Activated naive CD4-positive, alpha-beta T cell treated with Interleukin-2 at 50 U/mL for 16 hours (primary cell): ENCODE results near the gene NRF1.
"Not testable (repeated sequence)": the region's sequence is repeated elsewhere in the genome, so short reads cannot be mapped to it uniquely, and the experiment has no call there.

Source experiments
- DNase-seq: peaks from one replicate; pipeline ENCODE4 v3.0.0-alpha.2; 2020

NRF1 gene

DNA sequence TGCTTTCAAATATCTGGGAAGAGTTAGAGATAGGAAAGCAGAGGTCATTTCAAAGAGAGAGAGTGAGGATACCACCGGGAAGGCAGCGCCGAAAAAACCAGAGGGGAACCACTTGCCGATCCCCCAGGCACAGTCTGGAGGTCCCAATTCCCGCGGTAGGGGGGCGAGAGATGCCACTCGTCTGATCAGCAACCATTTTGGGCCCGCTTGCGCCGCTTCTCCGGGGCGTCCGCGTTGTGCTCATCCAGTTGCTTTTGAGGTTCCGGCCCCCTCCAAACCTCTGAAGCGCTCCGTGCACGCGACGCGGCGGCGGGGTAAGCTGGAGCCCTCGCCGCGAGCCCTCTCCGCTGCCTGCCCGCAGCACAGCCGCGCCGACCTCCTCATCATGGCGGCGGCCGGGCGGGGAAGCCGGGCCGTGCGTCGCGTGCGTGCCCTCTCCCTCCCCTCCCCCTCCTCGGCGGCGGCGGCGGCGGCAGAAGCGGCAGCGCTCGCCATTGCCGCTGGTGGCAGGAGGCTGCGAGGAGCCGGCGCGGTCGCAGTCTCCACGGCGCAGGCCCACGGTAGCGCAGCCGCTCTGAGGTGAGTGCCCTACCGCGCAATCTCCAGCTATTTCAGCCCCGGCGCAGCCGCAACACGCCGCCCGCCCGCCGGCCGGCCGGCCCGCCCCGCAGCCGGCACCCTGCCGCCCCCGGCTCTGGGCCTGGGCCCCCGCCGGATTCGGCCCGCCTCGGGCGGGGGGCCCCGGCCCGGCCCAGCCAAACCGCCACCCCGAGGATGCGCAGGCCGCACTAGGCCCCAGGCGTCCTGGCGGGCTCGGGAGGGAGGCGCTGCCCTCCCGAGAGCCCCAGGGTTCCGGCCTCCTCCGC lies at the start of gene NRF1:
NRF1 (plus strand) TSS at position 475 of the 866 bp plus-strand sequence. CDS start 45,632 bp downstream, outside the sequence.
- peak; percentile 92 for DNase-seq

- DNase-seq: not testable (repeated sequence)
Measured at GRCh38 chr7:129566323-129566722, 45.2 kb upstream of the NRF1 start.

DNA sequence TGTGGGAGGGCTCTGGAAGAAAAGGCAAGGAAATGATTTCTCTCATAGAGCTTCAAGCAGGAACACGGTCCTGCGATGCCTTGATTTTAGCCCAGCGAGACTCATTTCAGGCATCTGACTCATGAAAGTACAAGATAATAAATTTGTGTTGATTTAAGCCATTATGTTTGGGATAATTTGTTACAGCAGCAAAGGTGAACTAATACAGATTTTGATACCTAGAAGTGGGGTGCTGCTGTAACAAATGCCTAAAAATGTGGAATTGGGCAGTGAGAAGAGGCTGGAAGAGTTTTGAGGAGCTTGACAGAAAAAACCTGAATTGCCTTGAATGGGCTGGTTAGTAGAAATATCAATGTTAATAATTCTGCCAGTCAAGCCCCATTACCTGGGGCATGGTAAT lies 44.1 kb upstream of the NRF1 start:
- no peak for DNase-seq

GRCh38 chr7:129568240-129568639 lies 43.3 kb upstream of the NRF1 start:
- DNase-seq: no peak

GRCh38 chr7:129569326-129569725 lies 42.2 kb upstream of the NRF1 start:
- DNase-seq: no peak

DNA sequence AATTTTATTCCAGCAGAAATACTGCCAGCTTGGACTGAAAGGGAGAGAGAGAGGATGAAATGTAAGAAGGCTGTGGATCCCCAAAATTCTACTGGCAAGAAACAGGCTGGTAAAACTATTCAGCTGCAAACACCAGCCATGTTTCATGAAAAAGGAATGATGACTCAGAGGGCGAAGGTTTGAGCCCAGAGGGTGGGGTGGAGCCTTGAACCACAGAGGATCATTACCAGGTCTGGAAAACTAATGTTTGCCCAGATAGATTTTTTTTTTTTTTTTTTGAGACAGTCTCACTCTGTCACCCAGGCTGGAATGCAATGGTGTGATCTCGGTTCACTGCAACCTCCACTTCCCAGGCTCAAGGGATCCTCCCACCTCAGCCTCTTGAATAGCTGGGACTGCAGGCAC lies 41.7 kb upstream of the NRF1 start:
- no peak for DNase-seq

GRCh38 chr7:129571201-129571600 lies 40.3 kb upstream of the NRF1 start:
- no peak for DNase-seq

- DNase-seq: no peak
Measured at GRCh38 chr7:129572205-129572604, 39.3 kb upstream of the NRF1 start.

- DNase-seq: no peak
Measured at GRCh38 chr7:129574487-129574886, 37.0 kb upstream of the NRF1 start.

GRCh38 chr7:129575699-129576098 lies 35.8 kb upstream of the NRF1 start:
- no peak for DNase-seq

DNA sequence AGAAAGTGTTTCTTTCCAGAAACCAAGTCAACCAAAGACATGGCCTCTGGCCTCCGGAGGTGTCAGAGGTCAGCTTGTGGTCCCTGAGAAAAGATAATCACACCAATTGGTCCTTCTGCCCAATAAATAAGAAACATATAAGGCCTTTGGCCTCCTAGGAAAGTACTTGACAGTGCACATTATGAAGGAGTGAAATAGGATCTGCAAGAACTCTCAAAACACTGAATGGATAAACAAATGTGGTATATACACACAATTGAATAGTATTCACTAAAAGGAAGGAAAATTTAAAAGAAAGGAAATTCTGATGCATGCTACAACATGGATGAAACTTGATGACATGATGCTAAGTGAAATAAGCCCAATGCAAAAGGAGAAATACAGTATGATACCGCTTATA lies 35.4 kb upstream of the NRF1 start:
- no peak for DNase-seq

- DNase-seq: no peak
Measured at GRCh38 chr7:129578829-129579228, 32.7 kb upstream of the NRF1 start.

GRCh38 chr7:129586179-129586578 lies 25.3 kb upstream of the NRF1 start:
- DNase-seq: not testable (repeated sequence)

DNA sequence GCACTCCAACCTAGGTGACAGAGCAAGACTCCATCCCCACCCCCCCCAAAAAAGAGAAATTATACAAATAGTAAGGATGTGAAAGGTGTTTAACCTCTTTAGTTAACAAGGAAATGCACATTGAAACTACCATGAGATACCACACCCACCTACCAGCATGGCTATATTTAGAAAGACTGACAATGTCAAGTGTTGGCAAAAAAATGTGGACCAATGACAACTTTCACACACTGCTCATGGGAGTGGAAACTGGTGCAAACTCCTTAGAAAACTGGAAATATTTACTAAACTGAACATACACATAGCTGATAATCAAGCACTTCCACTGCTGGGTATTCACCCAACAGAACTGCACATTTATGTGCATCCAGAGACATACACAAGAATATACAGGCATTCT lies 23.3 kb upstream of the NRF1 start:
- no peak for DNase-seq

DNA sequence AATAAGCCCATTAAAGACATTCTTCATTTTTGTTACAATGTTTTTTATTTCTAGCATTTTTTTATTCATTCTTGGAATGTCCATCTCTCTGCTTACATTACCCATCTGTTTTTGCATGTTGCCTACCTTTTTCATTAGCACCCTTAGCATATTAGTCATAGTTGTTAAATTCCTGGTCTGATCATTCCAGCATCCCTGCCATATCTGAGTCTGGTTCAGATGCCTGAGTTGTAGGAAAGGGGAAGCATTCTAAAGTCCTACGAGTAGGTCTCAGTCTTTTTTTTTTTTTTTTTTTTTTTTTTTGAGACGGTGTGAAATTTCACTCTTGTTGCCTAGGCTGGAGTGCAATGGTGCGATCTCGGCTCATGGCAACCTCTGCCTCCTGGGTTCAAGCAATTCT lies 19.7 kb upstream of the NRF1 start:
- DNase-seq: no peak

- DNase-seq: not testable (repeated sequence)
Measured at GRCh38 chr7:129596386-129596785, 15.1 kb upstream of the NRF1 start.

- DNase-seq: no peak
Measured at GRCh38 chr7:129597672-129598071, 13.8 kb upstream of the NRF1 start.

GRCh38 chr7:129599174-129599573 lies 12.3 kb upstream of the NRF1 start:
- DNase-seq: no peak

- not testable (repeated sequence) for DNase-seq
Measured at GRCh38 chr7:129603594-129603993, 7.9 kb upstream of the NRF1 start.

DNA sequence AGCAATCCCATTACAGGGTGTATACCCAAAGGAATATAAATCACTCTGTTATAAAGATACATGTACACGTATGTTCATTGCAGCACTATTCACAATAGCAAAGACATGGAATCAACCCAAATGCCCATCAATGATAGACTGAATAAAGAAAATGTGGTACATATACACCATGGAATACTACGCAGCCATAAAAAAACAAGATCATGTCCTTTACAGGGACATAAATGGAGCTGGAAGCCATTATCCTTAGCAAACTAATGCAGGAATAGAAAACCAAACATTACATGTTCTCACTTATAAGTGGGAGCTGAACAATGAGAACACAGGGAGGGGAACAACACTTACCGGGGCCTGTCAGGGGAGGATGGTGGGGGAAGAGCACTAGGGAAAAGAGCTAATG lies 7.5 kb upstream of the NRF1 start:
- not testable (repeated sequence) for DNase-seq

- no peak for DNase-seq
Measured at GRCh38 chr7:129604713-129605437, 6.6 kb upstream of the NRF1 start.

- no peak for DNase-seq
Measured at GRCh38 chr7:129605960-129606614, 5.4 kb upstream of the NRF1 start.

GRCh38 chr7:129606803-129607202 lies 4.7 kb upstream of the NRF1 start:
- DNase-seq: no peak
